ENCODE measurements around the gene PTPRN2. TPM values are rescaled to one million over a fixed set of nuclear protein-coding genes. Genes with fewer than 3 reads are reported as not detected.

Gene PTPRN2
- total RNA-seq, 1 experiment from 2014 or later, result 0.11 TPM

DNA sequence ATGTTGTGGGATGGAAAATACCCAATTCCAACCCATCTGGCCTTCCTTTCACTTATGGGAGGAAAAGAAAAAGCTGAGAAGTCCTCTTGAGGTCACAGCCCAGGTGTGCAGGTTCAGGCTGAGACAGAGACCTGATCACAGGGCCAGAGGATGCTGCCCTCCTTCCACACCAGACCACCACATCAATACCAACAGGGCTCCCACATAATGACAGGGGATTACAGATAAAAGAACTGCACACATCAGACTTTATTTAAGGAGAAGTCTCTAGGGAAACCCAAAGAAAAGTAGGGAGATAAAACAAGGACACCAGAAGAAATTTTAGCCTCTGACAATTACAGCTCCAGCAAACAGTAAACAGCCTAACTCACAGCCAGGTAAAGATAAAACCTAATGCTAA is 548.4 kb downstream of the PTPRN2 start:
- Histone ChIP-seq H3K36me3 (ENCODE audit: insufficient read depth, low read length, poor library complexity, severe bottlenecking) (no peaks in the 10 kb centered on the region), H3K27ac (ENCODE audit: low read depth, low read length, poor library complexity, severe bottlenecking) (no peak overlapping the region), H3K27me3 (replicated peaks; ENCODE audit: insufficient read depth, low read depth, low read length, poor library complexity) (no peaks in the 10 kb centered on the region), H3K4me3 (ENCODE audit: low read depth, low read length, poor library complexity, severe bottlenecking) (no peak overlapping the region), H3K4me1 (ENCODE audit: insufficient read depth, low read length, poor library complexity, severe bottlenecking) (no peaks in the 10 kb centered on the region), H3K9me3 (ENCODE audit: low read depth, low read length, poor library complexity, severe bottlenecking) (peaks cover 4% of the 10 kb centered on the region)
- DNase-seq (ENCODE audit: low spot score), result no peak
- ChIA-PET CTCF (no interaction called here), POLR2A (ENCODE audit: low non-redundant PET) (no interaction called here)
- intact Hi-C loops (cut with micrococcal nuclease; ENCODE audit: unreplicated experiment), result no loop called here
- TF ChIP-seq, protein P1, sequence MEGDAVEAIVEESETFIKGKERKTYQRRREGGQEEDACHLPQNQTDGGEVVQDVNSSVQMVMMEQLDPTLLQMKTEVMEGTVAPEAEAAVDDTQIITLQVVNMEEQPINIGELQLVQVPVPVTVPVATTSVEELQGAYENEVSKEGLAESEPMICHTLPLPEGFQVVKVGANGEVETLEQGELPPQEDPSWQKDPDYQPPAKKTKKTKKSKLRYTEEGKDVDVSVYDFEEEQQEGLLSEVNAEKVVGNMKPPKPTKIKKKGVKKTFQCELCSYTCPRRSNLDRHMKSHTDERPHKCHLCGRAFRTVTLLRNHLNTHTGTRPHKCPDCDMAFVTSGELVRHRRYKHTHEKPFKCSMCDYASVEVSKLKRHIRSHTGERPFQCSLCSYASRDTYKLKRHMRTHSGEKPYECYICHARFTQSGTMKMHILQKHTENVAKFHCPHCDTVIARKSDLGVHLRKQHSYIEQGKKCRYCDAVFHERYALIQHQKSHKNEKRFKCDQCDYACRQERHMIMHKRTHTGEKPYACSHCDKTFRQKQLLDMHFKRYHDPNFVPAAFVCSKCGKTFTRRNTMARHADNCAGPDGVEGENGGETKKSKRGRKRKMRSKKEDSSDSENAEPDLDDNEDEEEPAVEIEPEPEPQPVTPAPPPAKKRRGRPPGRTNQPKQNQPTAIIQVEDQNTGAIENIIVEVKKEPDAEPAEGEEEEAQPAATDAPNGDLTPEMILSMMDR (conservative IDR thresholded peaks at IDR 0.05; ENCODE audit: low read depth, low read length), result no peak
- no peak for TF ChIP-seq EZH2 (IDR thresholded peaks at IDR 0.05; ENCODE audit: borderline replicate concordance, low read depth, low read length, poor library complexity, severe bottlenecking)
- no TSS peak for BruUV-seq (replicated peaks)

- POLR2A ChIA-PET (ENCODE audit: low non-redundant PET), result no interaction called here
These were observed 550.4 kb downstream of the PTPRN2 start for GRCh38 chr7:158037211-158037610.

DNA sequence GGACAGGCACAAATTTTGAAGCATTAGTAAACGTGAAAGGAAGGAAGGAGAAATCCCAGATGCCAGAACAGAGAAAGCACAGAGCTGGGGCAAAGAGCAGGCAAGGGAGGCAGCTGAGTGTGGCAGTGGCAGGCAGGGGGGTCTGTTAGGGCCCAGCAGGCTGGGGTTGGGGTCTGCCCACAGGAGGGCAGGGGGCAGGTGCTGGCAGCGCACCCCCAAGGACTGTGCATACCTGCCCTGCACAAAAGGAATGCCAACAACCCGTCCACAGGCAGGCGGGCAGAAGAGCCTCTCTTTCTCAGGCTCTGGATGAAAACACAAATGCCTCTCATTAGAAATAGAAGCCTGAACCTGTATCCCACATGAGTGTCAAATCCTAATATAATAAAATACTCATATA is 552.3 kb downstream of the PTPRN2 start:
- Histone ChIP-seq H3K36me3 (ENCODE audit: insufficient read depth, low read length, poor library complexity, severe bottlenecking) (no peaks in the 10 kb centered on the region), H3K4me1 (ENCODE audit: insufficient read depth, low read length, poor library complexity, severe bottlenecking) (no peaks in the 10 kb centered on the region), H3K27ac (ENCODE audit: low read depth, low read length, poor library complexity, severe bottlenecking) (no peak overlapping the region), H3K9me3 (ENCODE audit: low read depth, low read length, poor library complexity, severe bottlenecking) (peaks cover 7% of the 10 kb centered on the region), H3K4me3 (ENCODE audit: low read depth, low read length, poor library complexity, severe bottlenecking) (no peak overlapping the region), H3K27me3 (replicated peaks; ENCODE audit: insufficient read depth, low read depth, low read length, poor library complexity) (no peaks in the 10 kb centered on the region)
- BruUV-seq (replicated peaks), result no TSS peak
- no peak for DNase-seq (ENCODE audit: low spot score)
- intact Hi-C loops (cut with micrococcal nuclease; ENCODE audit: unreplicated experiment), result no loop called here
- TF ChIP-seq EZH2 (IDR thresholded peaks at IDR 0.05; ENCODE audit: borderline replicate concordance, low read depth, low read length, poor library complexity, severe bottlenecking), result no peak
- TF ChIP-seq, protein P1 (conservative IDR thresholded peaks at IDR 0.05; ENCODE audit: low read depth, low read length), result no peak
- CTCF ChIA-PET, result no interaction called here
- POLR2A ChIA-PET (ENCODE audit: low non-redundant PET), result no interaction called here

More at GRCh38 chr7:158037211-158037610, 550.4 kb downstream of the PTPRN2 start:
- no peaks in the 10 kb centered on the region for H3K4me1 ChIP-seq (ENCODE audit: insufficient read depth, low read length, poor library complexity, severe bottlenecking)
- no peaks in the 10 kb centered on the region for H3K27me3 ChIP-seq (replicated peaks; ENCODE audit: insufficient read depth, low read depth, low read length, poor library complexity)
- no peaks in the 10 kb centered on the region for H3K36me3 ChIP-seq (ENCODE audit: insufficient read depth, low read length, poor library complexity, severe bottlenecking)
- BruUV-seq (replicated peaks), result no TSS peak
- TF ChIP-seq, protein P1 (conservative IDR thresholded peaks at IDR 0.05; ENCODE audit: low read depth, low read length), result no peak
- TF ChIP-seq EZH2 (IDR thresholded peaks at IDR 0.05; ENCODE audit: borderline replicate concordance, low read depth, low read length, poor library complexity, severe bottlenecking), result no peak
- no peak overlapping the region for H3K4me3 ChIP-seq (ENCODE audit: low read depth, low read length, poor library complexity, severe bottlenecking)
- CTCF ChIA-PET, result no interaction called here
- intact Hi-C loops (cut with micrococcal nuclease; ENCODE audit: unreplicated experiment), result no loop called here
- DNase-seq (ENCODE audit: low spot score), result no peak
- peaks cover 7% of the 10 kb centered on the region for H3K9me3 ChIP-seq (ENCODE audit: low read depth, low read length, poor library complexity, severe bottlenecking)
- no peak overlapping the region for H3K27ac ChIP-seq (ENCODE audit: low read depth, low read length, poor library complexity, severe bottlenecking)

Data from A673 (cell line).